SK-N-SH (cell line): ENCODE results near the gene POLR3GL. TPM values are rescaled to one million over a fixed set of nuclear protein-coding genes. Genes with fewer than 3 reads are reported as not detected.

ENCODE experiments used
- CTCF ChIA-PET: fragments of 300-600, 350-600 bp; formaldehyde crosslinking; extraction: SDS; loops from one replicate; lab custom pipeline; 2021; lab: Yijun Ruan, JAX
- POLR2A ChIA-PET: fragments of 350-600 bp; sonication (Branson Sonifier 250); formaldehyde crosslinking; extraction: SDS; loops from one replicate; lab custom pipeline; 2020; ENCODE audit warnings: antibody characterized with exemption, inconsistent platforms; lab: Yijun Ruan, JAX
- DNase-seq: peaks from one replicate; pipeline ENCODE4 v3.0.0; 2012
- H2AFZ ChIP-seq: fragments of 200-600 bp; sonication (generic); 2 replicates; pipeline ENCODE4 v1.8.1; 2016; ENCODE audit warnings: antibody characterized with exemption, mild to moderate bottlenecking, low read depth
- H3F3A ChIP-seq: fragments of 200-600 bp; sonication (generic); replicated peaks from 2 replicates; pipeline ENCODE3; 2016; ENCODE audit warnings: antibody characterized with exemption, mild to moderate bottlenecking; ENCODE audit not compliant: insufficient read depth
- H3K27ac ChIP-seq, 2 experiments: fragments of 200-500 bp in 1 of 2; fragments of 200-600 bp in 1 of 2; sonication (Bioruptor generic) in 1 of 2; sonication (generic), shearing (Covaris generic) in 1 of 2; 2 replicates each; pipeline versions ENCODE4 v1.5.1 to v1.6.1; 2014 to 2016; ENCODE audit warnings: low read depth in 2 of 2, inconsistent platforms in 1 of 2, low read length in 1 of 2, mild to moderate bottlenecking in 1 of 2, mixed read lengths in 1 of 2
- H3K27me3 ChIP-seq: fragments of 200-600 bp; sonication (generic), shearing (Covaris generic); 2 replicates; pipeline ENCODE4 v1.6.1; 2016; ENCODE audit warnings: mixed run types; ENCODE audit not compliant: insufficient read depth
- H3K36me3 ChIP-seq, 2 experiments: fragments of 200-500 bp in 1 of 2; fragments of 200-600 bp in 1 of 2; sonication (Bioruptor generic) in 1 of 2; sonication (generic) in 1 of 2; replicated peaks in 1 of 2; 2 replicates each; pipeline versions ENCODE3 to v1.5.1; 2014 to 2016; ENCODE audit warnings: low read length in 1 of 2, mild to moderate bottlenecking in 1 of 2; ENCODE audit not compliant: insufficient read depth in 2 of 2, control insufficient read depth in 1 of 2
- H3K4me1 ChIP-seq, 2 experiments: fragments of 200-500 bp in 1 of 2; fragments of 200-600 bp in 1 of 2; sonication (Bioruptor generic) in 1 of 2; sonication (generic), shearing (Covaris generic) in 1 of 2; 2 replicates each; pipeline versions ENCODE4 v1.5.1 to v1.6.1; 2014 to 2016; ENCODE audit warnings: low read depth in 1 of 2, low read length in 1 of 2, mixed run types in 1 of 2; ENCODE audit not compliant: insufficient read depth in 2 of 2, control insufficient read depth in 1 of 2
- H3K4me2 ChIP-seq: fragments of 200-600 bp; sonication (generic), shearing (Covaris generic); 2 replicates; pipeline ENCODE4 v1.6.1; 2017; ENCODE audit warnings: mixed run types
- H3K4me3 ChIP-seq, 2 experiments: fragments of 200-500 bp in 1 of 2; fragments of 200-600 bp in 1 of 2; sonication (Bioruptor generic) in 1 of 2; sonication (generic), shearing (Covaris generic) in 1 of 2; 2 replicates each; pipeline versions ENCODE4 v1.5.1 to v1.8.1; 2014 to 2016; ENCODE audit warnings: low read depth in 2 of 2, inconsistent platforms in 1 of 2, low read length in 1 of 2, mild to moderate bottlenecking in 1 of 2, mixed read lengths in 1 of 2, moderate library complexity in 1 of 2
- H3K79me2 ChIP-seq: fragments of 200-600 bp; sonication (generic); 2 replicates; pipeline ENCODE4 v1.8.1; 2017; ENCODE audit warnings: mild to moderate bottlenecking; ENCODE audit not compliant: insufficient read depth
- H3K9ac ChIP-seq: fragments of 200-600 bp; sonication (generic); 2 replicates; pipeline ENCODE4 v1.6.1; 2017; ENCODE audit warnings: mixed run types
- H3K9me2 ChIP-seq: fragments of 200-600 bp; sonication (generic); 2 replicates; pipeline ENCODE4 v1.6.1; 2017; ENCODE audit warnings: mixed run types
- H3K9me3 ChIP-seq: fragments of 200-600 bp; sonication (generic); 2 replicates; pipeline ENCODE4 v1.6.1; 2017; ENCODE audit warnings: mixed run types, mild to moderate bottlenecking, moderate library complexity
- H4K20me1 ChIP-seq: fragments of 200-600 bp; sonication (generic); 2 replicates; pipeline ENCODE4 v1.6.1; 2017; ENCODE audit warnings: mild to moderate bottlenecking, mixed run types; ENCODE audit not compliant: insufficient read depth
- ELF1 ChIP-seq: IDR thresholded peaks from 2 replicates; pipeline ENCODE4 v1.4.0; 2012
- EP300 ChIP-seq, 2 experiments: IDR thresholded peaks; 2 replicates each; pipeline versions ENCODE4 v1.4.0 to v1.6.1; 2012; ENCODE audit warnings: borderline replicate concordance in 1 of 2, low read depth in 1 of 2, low read length in 1 of 2
- EZH2phosphoT487 ChIP-seq: fragments of 200-600 bp; sonication (generic); IDR thresholded peaks from 2 replicates; pipeline ENCODE4 v1.6.1; 2017; ENCODE audit warnings: low read depth, mixed run types, mild to moderate bottlenecking, antibody characterized with exemption, moderate library complexity, borderline replicate concordance
- FOSL2 ChIP-seq: IDR thresholded peaks from 2 replicates; pipeline ENCODE4 v1.4.0; 2012; ENCODE audit warnings: low read depth, mild to moderate bottlenecking, moderate library complexity, borderline replicate concordance
- FOXM1 ChIP-seq: IDR thresholded peaks from 2 replicates; pipeline ENCODE4 v1.4.0; 2012; ENCODE audit warnings: low read depth, mild to moderate bottlenecking
- GABPA ChIP-seq: IDR thresholded peaks from 2 replicates; pipeline ENCODE4 v1.4.0; 2012; ENCODE audit warnings: low read depth, mild to moderate bottlenecking
- GATA2 ChIP-seq: sonication (generic); formaldehyde crosslinking; IDR thresholded peaks from 2 replicates; pipeline ENCODE4 v1.5.0; 2020; ENCODE audit warnings: mild to moderate bottlenecking, missing genetic modification reagents
- JUND ChIP-seq: IDR thresholded peaks from 2 replicates; pipeline ENCODE4 v1.4.0; 2012
- MEF2A ChIP-seq: IDR thresholded peaks from 2 replicates; pipeline ENCODE4 v1.4.0; 2012; ENCODE audit warnings: low read depth, borderline replicate concordance
- MXI1 ChIP-seq: IDR thresholded peaks from 2 replicates; pipeline ENCODE4 v1.6.1; 2012; ENCODE audit warnings: mild to moderate bottlenecking, low read depth, low read length, improper control_type of control experiment
- RAD21 ChIP-seq: IDR thresholded peaks from 2 replicates; pipeline ENCODE4 v1.6.1; 2012; ENCODE audit warnings: mild to moderate bottlenecking, low read length
- RCOR1 ChIP-seq: fragments of 150-350 bp; IDR thresholded peaks from 2 replicates; pipeline ENCODE4 v1.6.1; 2017; ENCODE audit warnings: antibody characterized with exemption, low read length
- RFX5 ChIP-seq: IDR thresholded peaks from 2 replicates; pipeline ENCODE4 v1.6.1; 2012; ENCODE audit warnings: mild to moderate bottlenecking, improper control_type of control experiment, low read length
- SMC3 ChIP-seq: IDR thresholded peaks from 2 replicates; pipeline ENCODE4 v1.6.1; 2012; ENCODE audit warnings: low read depth, low read length, improper control_type of control experiment
- TAF1 ChIP-seq: IDR thresholded peaks from 2 replicates; pipeline ENCODE4 v1.6.1; 2012; ENCODE audit warnings: low read depth, mild to moderate bottlenecking, low read length, moderate library complexity, borderline replicate concordance
- TCF12 ChIP-seq: IDR thresholded peaks from 2 replicates; pipeline ENCODE4 v1.4.0; 2012
- YY1 ChIP-seq: IDR thresholded peaks from 2 replicates; pipeline ENCODE4 v1.4.0; 2012; ENCODE audit warnings: low read depth, mild to moderate bottlenecking
- WGBS: methylation state at CpG from one replicate; pipeline ENCODE4 v1.1.6; 2017; ENCODE audit warnings: low lambda C conversion rate; 5-methylcytosine and 5-hydroxymethylcytosine counted together
- polyA plus RNA-seq, 3 experiments: library from polyadenylated mRNA; depleted of rRNA; stranded (reverse); fragments of >200 nt; gene quantifications; 2 replicates each; pipeline ENCODE4 v1.2.3, GENCODE V29; 2012
- TF ChIP-seq, protein P1 (sequence below): IDR thresholded peaks from 2 replicates; pipeline ENCODE4 v1.4.0; 2012; ENCODE audit warnings: low read depth, borderline replicate concordance
- TF ChIP-seq, protein P2 (sequence below): IDR thresholded peaks from 2 replicates; pipeline ENCODE4 v1.6.1; 2012; ENCODE audit warnings: mild to moderate bottlenecking, low read depth, low read length, moderate library complexity
- TF ChIP-seq, protein P3 (sequence below): fragments of 150-350 bp; IDR thresholded peaks from 2 replicates; pipeline ENCODE4 v1.6.1; 2016; ENCODE audit warnings: mild to moderate bottlenecking, low read depth, low read length
- TF ChIP-seq, protein P4 (sequence below): IDR thresholded peaks from 2 replicates; pipeline ENCODE4 v1.4.0; 2012; ENCODE audit warnings: low read depth, borderline replicate concordance

Gene POLR3GL
- polyA plus RNA-seq, 1 of the 3 experiments (the other 2 are of a cell fraction) = 15.8 TPM

DNA sequence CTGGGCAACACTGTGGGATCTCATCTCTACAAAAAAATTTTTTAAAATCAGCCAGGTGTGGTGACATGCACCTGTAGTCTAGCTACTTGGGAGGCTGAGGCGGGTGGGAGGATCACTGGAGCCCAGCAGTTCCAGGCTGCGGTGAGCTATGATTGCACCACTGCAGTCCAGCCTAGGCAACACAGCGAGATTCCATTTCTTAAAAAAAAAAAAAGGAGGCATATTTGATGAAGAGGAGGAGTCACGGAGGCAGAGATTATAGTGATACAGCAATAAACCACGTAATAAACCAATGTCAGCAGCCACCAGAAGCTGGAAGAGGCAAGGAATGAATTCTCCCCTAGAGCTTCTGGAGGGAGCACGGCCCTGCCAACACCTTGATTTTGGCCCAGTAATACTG, 10.6 kb upstream of the POLR3GL start:
- H3K27me3 ChIP-seq = no peaks in the 10 kb centered on the region
- H3F3A ChIP-seq = peaks cover 23% of the 10 kb centered on the region
- 92% methylated on average over 6 of the region's 6 CpGs for WGBS
- no peak overlapping the region for H3K9ac ChIP-seq
- no peak overlapping the region for H2AFZ ChIP-seq
- no peak for DNase-seq
- H3K79me2 ChIP-seq = peaks cover 86% of the 10 kb centered on the region
- TF ChIP-seq ELF1 (no peak), YY1 (no peak), FOSL2 (no peak), GATA2 (CRISPR knock-in tag) (no peak), RFX5 (no peak), TAF1 (no peak), GABPA (no peak), RAD21 (no peak), SMC3 (no peak)
- H3K4me3 ChIP-seq = no peak overlapping the region
- H3K4me2 ChIP-seq = no peak overlapping the region
- no peaks in the 10 kb centered on the region for H3K9me3 ChIP-seq
- ChIA-PET CTCF (interaction anchor here (1.4 to 4.1 kb wide), 5 partner anchors 11 to 62 kb away, joined by 3 to 17 read pairs (median 5); partner anchors contain the start of genes ANKRD34A, POLR3GL and RBM8A), POLR2A (interaction anchor here (2.8 kb wide), 1 partner anchor 26 kb away, joined by 9 read pairs; the partner anchor contains the start of gene RBM8A)
- peaks cover 4 to 8% of the 10 kb centered on the region in 2 experiments for H3K36me3 ChIP-seq
- H3K27ac ChIP-seq = no peak overlapping the region
- H3K9me2 ChIP-seq = no peaks in the 10 kb centered on the region
- peaks cover 21 to 28% of the 10 kb centered on the region in 2 experiments; a peak in 3 of 4 replicates for H3K4me1 ChIP-seq
- H4K20me1 ChIP-seq = no peaks in the 10 kb centered on the region; the same call in 1 of the 2 replicates

DNA sequence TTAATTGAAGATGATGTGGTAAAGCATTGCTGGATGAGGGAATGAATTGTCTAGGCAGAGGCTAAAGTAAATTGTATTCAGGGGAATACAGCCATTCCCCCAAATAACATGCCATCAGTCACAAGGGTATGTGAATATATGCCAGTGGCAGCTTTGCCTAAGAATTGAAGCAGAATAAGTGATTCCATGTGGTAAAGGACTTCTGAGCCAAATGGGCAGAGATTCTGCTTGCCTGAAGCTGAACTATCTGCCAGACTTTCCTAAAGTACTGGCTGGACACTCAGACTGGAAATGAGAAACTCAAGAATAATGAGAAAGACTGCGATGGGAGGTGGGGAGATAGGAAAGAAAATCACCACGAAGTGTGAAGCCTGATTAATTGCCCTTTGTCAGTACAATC, 9.1 kb upstream of the POLR3GL start:
- peak overlapping the region; percentile 73; the same call in 1 of the 2 replicates for H3K9ac ChIP-seq
- H3K4me1 ChIP-seq = peaks cover 21 to 37% of the 10 kb centered on the region in 2 experiments; a peak in 3 of 4 replicates
- no peaks in the 10 kb centered on the region; the same call in 1 of the 2 replicates for H4K20me1 ChIP-seq
- H3K36me3 ChIP-seq = peaks cover 4% of the 10 kb centered on the region in 2 experiments
- DNase-seq = no peak
- no peak overlapping the region for H2AFZ ChIP-seq
- peak overlapping the region; percentile 78 for H3K4me2 ChIP-seq
- H3K9me3 ChIP-seq = no peaks in the 10 kb centered on the region
- no peaks in the 10 kb centered on the region for H3K27me3 ChIP-seq
- peak overlapping the region; percentile 82 to 99; a peak in 2 of 4 replicates for H3K27ac ChIP-seq
- no peaks in the 10 kb centered on the region for H3K9me2 ChIP-seq
- WGBS = 81% methylated on average over 2 of the region's 2 CpGs
- H3K4me3 ChIP-seq = peak overlapping the region; percentile 62 to 74; a peak in 3 of 4 replicates
- peaks cover 24% of the 10 kb centered on the region for H3F3A ChIP-seq
- H3K79me2 ChIP-seq = peaks cover 70% of the 10 kb centered on the region
- POLR2A ChIA-PET = interaction anchor here (2.8 kb wide), 1 partner anchor 28 kb away, joined by 9 read pairs; the partner anchor contains the start of gene RBM8A
- CTCF ChIA-PET = interaction anchor here (1.3 to 4.1 kb wide), 3 partner anchors 22 to 110 kb away, joined by 5 to 17 read pairs (median 6); partner anchors contain the start of gene NUDT17
- TF ChIP-seq, protein P1, sequence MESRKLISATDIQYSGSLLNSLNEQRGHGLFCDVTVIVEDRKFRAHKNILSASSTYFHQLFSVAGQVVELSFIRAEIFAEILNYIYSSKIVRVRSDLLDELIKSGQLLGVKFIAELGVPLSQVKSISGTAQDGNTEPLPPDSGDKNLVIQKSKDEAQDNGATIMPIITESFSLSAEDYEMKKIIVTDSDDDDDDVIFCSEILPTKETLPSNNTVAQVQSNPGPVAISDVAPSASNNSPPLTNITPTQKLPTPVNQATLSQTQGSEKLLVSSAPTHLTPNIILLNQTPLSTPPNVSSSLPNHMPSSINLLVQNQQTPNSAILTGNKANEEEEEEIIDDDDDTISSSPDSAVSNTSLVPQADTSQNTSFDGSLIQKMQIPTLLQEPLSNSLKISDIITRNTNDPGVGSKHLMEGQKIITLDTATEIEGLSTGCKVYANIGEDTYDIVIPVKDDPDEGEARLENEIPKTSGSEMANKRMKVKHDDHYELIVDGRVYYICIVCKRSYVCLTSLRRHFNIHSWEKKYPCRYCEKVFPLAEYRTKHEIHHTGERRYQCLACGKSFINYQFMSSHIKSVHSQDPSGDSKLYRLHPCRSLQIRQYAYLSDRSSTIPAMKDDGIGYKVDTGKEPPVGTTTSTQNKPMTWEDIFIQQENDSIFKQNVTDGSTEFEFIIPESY = no peak
- TF ChIP-seq RAD21 (no peak), EP300 (IDR thresholded peaks at IDR 0.05; ENCODE audit: borderline replicate concordance in 1 of 2, low read depth in 1 of 2, low read length in 1 of 2) (no peak), EZH2phosphoT487 (no peak), ELF1 (no peak), TAF1 (no peak), TCF12 (no peak), MEF2A (no peak), MXI1 (no peak), FOXM1 (no peak), JUND (no peak), RCOR1 (no peak)
- TF ChIP-seq, protein P2, sequence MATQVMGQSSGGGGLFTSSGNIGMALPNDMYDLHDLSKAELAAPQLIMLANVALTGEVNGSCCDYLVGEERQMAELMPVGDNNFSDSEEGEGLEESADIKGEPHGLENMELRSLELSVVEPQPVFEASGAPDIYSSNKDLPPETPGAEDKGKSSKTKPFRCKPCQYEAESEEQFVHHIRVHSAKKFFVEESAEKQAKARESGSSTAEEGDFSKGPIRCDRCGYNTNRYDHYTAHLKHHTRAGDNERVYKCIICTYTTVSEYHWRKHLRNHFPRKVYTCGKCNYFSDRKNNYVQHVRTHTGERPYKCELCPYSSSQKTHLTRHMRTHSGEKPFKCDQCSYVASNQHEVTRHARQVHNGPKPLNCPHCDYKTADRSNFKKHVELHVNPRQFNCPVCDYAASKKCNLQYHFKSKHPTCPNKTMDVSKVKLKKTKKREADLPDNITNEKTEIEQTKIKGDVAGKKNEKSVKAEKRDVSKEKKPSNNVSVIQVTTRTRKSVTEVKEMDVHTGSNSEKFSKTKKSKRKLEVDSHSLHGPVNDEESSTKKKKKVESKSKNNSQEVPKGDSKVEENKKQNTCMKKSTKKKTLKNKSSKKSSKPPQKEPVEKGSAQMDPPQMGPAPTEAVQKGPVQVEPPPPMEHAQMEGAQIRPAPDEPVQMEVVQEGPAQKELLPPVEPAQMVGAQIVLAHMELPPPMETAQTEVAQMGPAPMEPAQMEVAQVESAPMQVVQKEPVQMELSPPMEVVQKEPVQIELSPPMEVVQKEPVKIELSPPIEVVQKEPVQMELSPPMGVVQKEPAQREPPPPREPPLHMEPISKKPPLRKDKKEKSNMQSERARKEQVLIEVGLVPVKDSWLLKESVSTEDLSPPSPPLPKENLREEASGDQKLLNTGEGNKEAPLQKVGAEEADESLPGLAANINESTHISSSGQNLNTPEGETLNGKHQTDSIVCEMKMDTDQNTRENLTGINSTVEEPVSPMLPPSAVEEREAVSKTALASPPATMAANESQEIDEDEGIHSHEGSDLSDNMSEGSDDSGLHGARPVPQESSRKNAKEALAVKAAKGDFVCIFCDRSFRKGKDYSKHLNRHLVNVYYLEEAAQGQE = no peak
- TF ChIP-seq, protein P3, sequence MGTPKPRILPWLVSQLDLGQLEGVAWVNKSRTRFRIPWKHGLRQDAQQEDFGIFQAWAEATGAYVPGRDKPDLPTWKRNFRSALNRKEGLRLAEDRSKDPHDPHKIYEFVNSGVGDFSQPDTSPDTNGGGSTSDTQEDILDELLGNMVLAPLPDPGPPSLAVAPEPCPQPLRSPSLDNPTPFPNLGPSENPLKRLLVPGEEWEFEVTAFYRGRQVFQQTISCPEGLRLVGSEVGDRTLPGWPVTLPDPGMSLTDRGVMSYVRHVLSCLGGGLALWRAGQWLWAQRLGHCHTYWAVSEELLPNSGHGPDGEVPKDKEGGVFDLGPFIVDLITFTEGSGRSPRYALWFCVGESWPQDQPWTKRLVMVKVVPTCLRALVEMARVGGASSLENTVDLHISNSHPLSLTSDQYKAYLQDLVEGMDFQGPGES = no peak
- TF ChIP-seq, protein P4, sequence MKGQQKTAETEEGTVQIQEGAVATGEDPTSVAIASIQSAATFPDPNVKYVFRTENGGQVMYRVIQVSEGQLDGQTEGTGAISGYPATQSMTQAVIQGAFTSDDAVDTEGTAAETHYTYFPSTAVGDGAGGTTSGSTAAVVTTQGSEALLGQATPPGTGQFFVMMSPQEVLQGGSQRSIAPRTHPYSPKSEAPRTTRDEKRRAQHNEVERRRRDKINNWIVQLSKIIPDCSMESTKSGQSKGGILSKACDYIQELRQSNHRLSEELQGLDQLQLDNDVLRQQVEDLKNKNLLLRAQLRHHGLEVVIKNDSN = no peak
